Measurements from ENCODE around the gene ADGRL3.
"Not testable (repeated sequence)": the region's sequence is repeated elsewhere in the genome, so short reads cannot be mapped to it uniquely, and the experiment has no call there.

The ADGRL3 gene

DNA sequence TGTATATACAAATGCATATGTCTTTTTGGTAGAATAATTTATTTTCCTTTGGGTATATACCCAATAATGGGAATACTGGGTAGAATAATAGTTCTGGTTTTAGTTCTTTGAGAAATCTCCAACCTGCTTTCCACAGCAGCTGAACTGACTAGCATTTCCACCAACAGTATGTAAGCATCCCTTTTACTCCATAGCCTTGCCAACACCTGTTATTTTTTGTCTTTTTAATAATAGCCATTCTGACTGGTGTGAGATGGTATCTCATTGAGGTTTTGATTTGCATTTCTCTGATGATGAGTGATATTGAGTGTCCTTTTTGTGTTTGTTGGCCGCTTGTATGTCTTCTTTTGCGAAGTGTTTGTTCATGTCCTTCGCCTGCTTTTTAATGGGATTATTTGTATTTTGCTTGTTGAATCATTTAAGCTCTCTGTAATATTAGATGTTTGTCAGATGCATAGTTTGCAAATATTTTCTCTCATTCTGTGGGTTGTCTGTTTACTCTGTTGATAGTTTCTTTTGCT lies 309.7 kb downstream of the ADGRL3 start:
- DNase-seq: not testable (repeated sequence)

DNA sequence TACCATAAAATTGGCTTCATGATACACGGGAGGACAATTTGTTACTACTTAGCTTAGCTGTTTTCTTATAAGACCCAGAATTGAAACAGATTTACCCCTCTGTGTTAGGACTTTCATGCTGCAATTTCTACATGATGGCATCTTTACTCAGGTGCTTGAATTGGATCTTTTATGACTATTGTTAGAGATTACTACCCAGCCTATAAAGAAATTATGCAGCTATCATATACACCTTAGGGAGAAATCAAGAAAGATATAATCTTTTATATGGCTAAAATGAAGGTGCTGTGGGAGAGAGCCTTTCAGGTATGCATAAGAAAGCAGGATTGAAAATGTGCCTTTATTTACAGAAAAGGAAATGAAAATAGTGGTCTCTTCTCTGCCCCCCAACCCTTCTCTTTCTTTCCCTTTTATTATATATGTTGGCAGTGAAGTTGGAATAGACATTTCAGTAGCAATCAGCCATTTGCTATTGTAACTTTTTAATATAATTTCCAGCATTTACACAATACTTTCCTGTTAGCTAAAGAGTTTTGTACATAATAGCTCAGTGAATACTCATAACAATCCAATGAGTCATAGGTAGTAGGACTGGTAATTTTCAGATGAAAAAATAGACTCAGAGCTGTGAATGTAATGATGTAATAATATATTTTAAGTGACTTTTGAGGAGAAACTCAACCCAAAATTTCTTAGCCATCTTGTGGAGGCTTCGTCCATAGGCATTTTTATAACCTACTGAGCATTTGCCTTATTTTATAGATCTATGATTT lies 311.8 kb downstream of the ADGRL3 start:
- DNase-seq: no peak

DNA sequence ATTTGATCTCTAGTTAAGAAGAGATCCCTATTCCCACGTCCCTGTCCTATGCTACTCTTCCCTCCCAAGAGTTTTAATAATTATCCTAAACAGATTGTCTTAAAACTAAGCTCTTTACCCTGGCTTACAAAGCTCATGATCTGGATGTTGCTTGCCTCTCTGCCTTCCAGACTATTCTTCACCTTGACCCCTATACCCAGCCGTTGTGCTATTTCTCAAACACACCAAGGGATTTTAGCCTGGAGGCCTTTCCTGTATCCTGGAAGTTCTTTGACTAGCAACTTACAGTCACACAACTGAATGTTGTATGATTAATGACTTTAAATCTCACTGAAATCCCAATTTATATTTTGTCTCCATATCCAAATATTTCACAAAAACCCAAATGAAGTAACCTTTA lies 314.9 kb downstream of the ADGRL3 start:
- DNase-seq: no peak

DNA sequence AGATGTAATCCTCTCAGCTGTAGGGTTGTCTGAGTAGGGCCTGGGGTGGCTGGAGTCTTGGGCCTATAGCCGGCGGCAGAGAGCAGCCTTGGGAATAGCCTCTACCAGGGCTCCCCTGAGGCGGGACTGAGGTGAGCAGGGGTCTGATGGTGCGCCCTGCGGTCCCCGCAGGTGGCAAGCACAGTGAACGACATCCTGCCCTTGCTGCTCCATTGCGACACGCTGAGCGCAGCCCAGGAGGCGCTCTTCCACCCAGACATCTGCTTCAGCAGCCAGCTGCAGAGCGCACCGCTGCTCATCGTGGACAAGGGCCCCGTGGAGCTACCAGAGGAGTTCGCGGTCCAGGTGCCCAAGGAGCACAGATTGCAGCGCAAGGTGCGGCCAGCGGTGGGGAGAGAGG lies 317.0 kb downstream of the ADGRL3 start:
- DNase-seq: no peak

DNA sequence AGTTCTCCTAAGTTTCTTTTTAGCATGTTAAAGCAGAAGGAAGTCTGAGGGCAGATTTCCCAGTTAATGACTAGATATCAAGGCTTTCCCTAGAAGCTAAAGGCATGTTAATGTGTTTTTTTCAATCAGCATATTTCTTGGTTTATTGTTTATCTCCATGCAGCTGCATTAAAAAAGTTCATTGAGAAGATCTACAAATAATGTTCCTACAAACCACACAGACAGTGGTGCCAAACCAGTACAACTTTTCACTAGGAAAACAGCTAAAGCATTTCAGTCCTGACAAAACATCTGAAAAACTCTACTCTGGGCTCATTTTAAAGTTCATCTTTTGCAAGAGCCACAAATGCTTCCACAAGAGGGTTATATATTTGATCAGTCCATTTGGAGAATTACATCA lies 320.0 kb downstream of the ADGRL3 start:
- DNase-seq: no peak

DNA sequence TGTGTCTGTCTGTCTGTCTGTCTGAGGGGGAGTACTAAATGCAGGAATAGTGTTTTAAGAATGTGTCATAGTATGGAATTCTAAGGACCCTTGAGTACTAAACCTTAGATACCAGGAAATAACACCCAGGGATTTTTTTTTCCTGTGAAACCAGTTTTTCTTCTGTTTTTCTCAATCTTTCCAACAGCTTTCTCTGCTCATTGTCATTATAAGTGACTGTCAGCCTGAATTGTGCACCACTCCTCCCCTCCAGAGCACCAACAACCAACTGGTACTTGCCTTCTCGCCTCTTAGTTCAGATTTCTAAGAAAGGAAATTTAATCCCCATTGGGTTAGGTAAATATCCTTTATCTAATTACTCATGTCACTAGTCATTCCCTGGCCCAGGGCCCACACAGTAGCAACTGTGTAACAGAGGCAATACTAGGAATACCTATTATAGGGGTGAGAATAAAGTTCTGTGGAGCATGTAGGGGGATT lies 320.6 kb downstream of the ADGRL3 start:
- DNase-seq: no peak

DNA sequence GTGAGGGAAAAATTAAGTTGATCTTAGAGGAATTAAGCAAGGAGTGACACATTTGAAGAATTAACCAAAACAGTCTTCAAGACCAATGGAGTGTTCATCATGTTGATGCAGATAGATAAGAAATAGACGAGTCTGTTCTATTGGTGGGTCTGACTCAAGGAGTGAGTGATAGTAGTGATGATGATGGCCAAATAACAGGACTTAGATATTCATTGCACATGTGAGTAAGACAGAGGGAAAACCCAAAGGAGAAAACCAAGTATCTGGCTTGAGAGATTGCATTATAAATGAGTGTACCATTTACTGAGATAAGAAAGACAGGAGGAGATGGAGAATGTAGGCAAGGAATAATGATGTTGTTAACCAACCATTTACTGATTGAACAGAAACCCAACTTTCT lies 321.3 kb downstream of the ADGRL3 start:
- DNase-seq: no peak

DNA sequence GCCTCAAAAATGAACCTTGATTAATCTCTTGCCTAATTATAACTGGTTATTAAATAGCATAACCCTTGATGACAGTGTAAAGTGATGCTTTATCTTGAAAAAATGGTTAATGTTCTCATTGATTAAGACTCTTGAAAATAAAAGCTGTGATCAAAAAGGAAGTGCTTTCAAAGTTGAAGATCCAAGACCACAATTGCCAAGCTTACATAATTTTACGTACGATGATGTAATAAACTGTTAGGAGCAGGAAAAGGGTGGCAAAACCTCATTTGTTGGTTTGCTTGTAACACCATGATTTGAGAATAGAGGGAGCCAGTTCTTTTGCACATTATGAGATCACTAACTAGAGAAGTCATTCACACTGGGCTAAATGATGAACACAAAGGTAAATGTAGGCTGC lies 322.2 kb downstream of the ADGRL3 start:
- DNase-seq: no peak

DNA sequence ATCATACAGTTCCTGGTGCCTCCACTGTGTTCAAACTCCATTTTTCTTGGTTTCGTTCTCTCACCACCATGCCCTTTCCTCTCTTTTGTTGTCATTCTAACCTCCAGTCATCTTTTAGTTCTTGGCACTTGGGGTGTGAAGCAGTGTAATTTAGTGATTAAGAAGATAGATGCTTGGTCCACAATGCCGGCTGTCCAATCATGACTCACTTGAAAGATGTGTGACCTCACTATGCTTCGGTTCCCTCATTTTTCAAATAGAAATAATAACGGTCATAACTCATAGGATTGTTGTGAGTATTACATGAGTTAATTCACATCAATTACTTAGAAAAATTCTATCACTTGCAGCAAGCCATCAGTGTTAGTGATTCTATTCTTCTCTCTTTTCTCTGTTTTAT lies 327.8 kb downstream of the ADGRL3 start:
- DNase-seq: no peak

DNA sequence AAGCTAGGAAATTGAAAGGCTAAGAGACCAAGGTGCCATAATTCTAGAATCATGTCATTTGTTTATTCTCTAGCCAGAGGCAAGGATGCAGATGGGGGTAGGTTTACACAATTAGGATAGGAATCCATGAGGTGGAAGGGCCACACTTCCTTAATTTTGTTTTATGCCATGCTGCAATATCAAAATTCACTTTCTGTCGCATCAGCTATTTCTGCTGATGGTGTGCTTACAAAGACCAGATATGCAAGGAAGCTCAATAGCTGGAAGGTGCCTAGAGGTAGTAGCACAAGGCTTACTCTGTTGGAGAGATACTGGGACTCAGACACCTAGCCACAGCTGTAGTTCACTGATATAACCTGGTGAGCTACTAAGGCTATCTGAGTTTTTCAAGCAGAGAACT lies 328.5 kb downstream of the ADGRL3 start:
- DNase-seq: no peak

DNA sequence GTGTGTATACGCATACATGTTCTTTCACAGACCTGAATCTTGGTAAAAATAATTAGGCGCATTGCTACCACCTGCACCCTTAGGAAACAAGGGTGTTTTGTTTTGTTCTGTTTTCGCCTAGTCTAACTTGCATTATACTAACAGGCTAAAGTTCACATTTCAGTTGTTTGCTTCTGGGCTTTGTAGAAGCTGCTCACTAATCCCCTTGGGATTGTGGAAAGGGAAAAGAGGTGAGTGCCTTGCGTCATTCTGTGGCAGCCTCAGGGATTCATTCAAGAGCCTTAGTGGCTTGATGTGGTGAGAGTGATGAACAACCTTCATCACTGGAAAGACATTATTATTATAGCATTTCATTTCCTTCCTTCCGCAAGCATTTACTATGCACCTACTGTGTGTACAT lies 331.1 kb downstream of the ADGRL3 start:
- no peak for DNase-seq

DNA sequence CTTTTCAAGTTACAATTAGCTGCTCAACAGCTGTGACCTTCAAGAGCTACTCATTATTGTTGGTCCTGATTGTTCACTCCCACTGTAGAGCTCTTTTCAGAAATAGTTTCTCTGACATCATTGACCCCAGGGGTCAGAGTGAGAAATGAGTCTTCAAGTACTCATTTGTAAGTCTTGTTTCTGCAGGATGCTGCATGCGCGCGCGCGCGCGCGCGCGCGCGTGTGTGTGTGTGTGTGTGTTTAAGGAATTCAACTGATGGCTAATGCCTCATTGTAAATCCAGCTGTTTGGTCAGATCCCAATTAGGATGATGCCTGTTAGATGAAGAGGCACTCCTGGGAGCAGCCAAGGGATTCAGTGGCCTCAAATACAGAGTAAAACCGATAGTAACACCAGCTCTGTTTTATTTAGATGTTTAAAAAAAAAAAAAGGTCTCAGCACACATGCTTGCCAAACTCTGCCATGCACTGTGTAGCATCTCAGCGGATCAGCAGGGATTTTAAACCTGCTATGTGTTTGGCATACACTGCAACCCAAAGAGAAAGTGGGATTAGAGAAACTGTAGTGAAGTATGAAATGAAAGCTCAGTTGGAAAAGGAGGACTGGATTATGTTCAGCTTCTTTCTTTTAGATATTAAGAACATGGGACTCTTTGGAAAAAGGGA lies 332.3 kb downstream of the ADGRL3 start:
- DNase-seq: no peak

DNA sequence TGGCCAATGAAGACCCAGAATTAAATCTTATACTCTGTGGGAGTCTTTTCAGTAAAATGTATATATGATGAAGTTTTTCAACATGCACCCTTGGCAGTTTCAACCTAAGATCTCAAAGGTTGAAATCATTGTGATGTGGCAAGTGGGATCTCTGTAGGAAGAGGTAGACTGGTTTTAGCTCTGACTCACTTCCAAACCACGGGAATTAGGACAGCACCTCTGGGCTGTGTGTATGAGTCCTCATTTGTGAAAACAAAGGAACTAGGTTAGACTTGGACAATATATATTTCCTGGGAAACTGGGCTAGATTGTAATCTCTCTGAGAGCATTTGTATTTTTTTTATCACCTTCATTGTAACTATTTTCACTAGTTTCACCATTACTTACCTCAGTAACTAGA lies 333.0 kb downstream of the ADGRL3 start:
- no peak for DNase-seq

DNA sequence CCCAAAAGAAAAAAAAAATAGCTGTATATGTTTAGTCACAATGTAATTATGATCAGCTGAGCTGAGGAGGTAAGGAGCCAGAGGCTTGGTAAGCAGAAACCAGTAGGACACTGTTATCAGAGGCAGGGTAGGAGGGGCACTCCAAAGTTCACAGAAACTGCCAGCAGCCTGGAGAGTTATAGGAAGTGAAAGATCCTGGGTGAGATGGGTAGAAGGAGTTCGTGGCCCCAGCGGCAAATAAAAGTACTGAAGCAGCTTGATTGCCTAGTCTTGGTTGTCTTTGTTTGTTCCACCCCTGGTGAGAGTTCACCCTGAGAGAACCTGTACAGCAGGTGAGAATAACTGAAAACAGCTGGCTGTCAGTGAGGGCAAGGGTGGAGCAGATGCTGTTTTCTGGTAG lies 340.8 kb downstream of the ADGRL3 start:
- no peak for DNase-seq

DNA sequence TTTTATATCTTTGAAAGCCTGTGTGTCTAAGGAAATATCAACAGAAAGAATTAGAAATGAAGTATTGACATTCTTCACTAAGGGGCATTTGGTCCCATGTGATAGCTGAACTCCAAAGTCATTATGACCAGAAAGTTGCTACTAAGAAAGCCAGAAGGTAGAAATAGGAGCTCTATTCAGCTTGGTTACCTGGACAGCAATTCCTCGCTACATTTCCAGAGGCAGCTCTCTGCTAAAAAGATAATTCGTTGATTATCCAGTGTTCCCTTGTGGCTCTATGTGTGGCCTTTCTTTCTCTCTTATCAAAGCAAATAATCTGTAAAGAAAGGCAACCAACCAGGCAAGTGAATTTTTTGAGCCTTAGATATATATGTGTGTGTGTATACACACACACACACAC lies 341.3 kb downstream of the ADGRL3 start:
- DNase-seq: no peak

DNA sequence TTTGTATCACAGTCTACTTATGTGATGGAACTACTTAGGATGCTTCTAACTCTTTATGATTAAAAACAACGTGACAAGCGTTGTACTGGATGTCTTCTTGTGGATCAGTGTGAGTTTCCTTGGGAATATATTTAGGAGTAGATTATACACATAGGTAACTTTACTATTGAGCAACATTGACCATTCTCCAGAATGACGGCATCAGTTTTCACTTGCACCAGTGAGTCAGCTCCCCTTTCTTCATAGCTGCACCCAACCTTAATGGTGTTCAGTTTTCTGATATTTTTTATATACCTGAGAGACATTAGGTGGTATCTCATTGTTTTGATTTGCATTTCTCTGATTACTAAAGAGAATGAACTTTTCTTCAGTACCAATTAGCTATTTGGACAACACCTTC lies 343.9 kb downstream of the ADGRL3 start:
- DNase-seq: no peak

DNA sequence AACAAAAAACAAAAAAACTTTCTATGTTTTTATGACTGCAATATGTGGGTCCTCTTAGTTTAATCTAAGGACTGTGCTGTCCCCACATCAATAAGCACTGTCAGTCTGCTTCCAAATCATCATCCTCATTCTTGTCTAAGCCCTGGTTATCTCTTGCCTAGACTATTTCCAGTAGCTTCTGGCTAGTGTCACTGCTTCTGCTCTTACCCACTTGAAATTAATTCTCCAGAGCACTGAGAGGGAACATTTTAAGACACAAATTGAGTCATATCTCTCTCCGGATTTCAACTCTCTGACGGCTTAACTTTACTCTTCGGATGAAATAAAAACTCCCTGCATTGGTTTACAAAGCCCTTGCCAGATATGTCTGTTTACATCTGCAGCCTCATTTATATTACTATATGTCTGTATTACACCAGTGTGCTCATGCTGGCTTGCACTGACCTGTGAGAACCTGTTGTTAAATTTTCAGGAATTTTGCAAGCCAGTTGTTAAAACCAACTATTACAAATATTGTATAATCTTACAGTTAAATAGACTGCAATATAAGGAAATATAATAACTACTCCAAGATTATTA lies 345.9 kb downstream of the ADGRL3 start:
- no peak for DNase-seq

DNA sequence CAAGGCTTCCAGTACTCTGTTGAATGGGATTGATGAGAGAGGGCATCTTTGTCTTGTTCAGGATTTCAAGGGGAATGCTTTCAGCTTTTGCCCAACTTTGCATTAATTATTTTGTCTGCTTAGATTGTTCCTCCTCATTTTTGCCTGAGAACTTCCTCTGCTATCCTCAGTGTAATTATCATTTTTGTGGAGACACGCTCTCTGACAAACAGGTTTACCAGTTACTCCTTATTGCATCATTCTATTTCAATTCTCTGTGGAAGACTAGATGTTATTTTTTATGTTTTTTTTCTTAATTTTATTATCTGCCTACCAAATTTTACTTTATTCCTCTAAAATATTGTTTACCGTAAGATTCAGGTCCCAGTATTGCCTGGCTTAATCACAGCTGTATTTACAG lies 349.2 kb downstream of the ADGRL3 start:
- DNase-seq: no peak

DNA sequence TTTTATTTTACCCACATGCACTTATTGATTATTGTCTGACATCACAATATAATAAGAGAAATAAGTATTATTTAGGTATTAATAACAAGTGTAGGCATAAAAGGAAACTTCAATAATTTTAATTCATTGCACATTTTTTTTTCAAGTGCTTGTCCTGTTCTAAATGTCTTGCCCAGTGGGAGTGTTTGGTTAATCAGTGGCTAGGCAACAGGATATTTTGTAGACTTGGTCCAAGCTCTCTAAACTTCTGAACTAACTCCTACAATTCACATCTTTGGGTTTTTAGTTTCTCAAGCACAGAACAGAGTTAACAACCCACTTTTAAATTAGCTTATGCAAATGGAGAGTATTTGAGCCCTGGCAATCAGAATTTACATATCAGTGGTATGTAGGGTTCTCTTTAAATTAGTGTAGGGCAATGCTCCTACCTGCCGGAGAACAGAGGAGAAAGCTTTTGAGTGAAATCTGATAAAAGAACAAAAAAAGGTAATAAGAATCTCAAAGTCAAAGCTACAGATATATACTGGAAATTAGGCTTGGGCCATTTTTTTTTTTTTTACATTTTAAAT lies 353.5 kb downstream of the ADGRL3 start:
- DNase-seq: no peak

DNA sequence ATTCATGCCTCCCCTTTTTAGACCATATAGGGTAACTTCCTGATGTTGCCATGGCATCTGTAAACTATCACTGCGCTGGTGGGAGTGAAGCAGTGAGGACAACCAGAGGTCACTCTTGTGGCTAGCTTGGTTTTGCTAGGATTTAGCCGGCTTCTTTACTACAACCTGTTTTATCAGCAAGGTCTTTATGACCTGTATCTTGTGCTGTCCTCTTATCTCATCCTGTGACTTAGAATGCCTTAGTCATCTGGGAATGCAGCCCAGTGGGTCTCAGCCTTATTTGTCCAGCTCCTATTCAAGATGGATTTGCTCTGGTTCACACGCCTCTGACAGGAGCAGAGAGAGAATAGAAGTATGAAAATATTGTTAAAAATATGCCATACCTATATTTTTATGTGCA lies 355.7 kb downstream of the ADGRL3 start:
- DNase-seq: no peak

DNA sequence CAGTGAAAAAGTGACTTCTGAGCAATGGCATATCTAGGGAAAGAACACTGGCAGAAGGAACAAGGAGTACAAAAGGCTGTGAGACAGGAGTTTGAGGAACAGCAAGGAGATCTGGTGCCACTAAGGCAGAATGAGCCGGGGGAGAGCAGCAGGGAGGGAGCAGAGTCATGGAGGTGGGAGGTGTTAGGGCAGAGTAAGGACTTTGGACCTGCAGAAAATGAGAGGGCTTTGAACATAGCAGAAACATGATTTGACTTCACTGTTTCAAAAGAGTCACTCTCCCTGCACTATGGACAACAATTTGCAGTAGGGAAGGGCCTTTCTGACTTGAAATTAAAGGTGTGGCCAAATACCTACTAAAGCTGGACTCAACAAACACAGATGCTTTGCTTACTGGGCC lies 356.2 kb downstream of the ADGRL3 start:
- DNase-seq: no peak

DNA sequence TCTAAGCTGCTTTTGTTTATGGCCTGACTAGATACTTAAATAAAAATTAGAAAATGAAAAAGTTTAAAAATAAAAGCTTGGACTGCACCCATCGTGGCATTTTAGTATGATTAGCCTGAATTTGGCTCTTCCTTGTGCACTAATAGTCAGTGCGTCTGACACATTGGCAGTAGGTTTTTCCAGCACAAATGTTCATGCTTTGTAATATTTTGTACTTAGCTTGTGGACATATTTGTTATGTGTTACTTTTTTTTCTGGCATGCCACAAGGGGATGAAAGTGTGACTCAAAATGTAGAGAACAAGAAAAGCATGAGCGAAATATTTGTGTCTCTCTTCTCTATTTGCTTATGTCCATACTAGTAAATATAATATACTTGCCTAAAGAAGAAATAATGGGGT lies 359.3 kb downstream of the ADGRL3 start:
- no peak for DNase-seq

DNA sequence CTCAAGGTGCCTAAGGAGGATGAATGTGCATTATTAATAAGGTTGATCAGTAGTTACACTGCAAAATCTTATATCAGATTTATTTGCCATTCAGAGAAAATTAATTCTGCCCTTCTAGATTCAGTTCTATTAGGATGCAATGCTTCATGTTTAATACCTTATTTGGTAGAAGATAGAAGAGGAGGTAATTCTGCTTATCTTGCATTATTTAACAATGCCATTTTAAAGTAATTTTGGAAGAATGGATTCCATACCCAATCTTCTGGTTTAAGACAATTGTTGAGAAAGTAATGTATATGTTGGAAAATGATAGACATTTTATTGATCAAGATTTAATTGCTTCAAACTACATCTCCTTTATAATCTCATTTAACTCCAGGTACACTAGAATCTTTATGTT lies 360.9 kb downstream of the ADGRL3 start:
- DNase-seq: no peak
